BE2C (cell line): ENCODE measurements around the gene KCNJ10.

ENCODE experiments used
- DNase-seq: peaks from one replicate; pipeline ENCODE4 v3.0.0-alpha.2; 2020
- H3K27me3 ChIP-seq: fragments of 250-450 bp; sonication (Bioruptor Pico); 2 replicates; pipeline ENCODE4 v1.5.1; 2020; ENCODE audit warnings: mild to moderate bottlenecking
- H3K36me3 ChIP-seq: fragments of 250-450 bp; sonication (Bioruptor Pico); 2 replicates; pipeline ENCODE4 v1.5.1; 2020; ENCODE audit warnings: mild to moderate bottlenecking
- H3K4me1 ChIP-seq: fragments of 250-450 bp; sonication (Bioruptor Pico); 2 replicates; pipeline ENCODE4 v1.5.1; 2020
- H3K4me3 ChIP-seq: 2 replicates; pipeline ENCODE4 v1.5.1; 2011; ENCODE audit warnings: low read depth, low read length
- H3K9me3 ChIP-seq: fragments of 250-450 bp; sonication (Bioruptor Pico); 2 replicates; pipeline ENCODE4 v1.5.1; 2020
- TF ChIP-seq, protein P1 (sequence below): IDR thresholded peaks from 2 replicates; pipeline ENCODE4 v1.5.1; 2012; ENCODE audit warnings: mild to moderate bottlenecking, low read depth, low read length

KCNJ10 gene

DNA sequence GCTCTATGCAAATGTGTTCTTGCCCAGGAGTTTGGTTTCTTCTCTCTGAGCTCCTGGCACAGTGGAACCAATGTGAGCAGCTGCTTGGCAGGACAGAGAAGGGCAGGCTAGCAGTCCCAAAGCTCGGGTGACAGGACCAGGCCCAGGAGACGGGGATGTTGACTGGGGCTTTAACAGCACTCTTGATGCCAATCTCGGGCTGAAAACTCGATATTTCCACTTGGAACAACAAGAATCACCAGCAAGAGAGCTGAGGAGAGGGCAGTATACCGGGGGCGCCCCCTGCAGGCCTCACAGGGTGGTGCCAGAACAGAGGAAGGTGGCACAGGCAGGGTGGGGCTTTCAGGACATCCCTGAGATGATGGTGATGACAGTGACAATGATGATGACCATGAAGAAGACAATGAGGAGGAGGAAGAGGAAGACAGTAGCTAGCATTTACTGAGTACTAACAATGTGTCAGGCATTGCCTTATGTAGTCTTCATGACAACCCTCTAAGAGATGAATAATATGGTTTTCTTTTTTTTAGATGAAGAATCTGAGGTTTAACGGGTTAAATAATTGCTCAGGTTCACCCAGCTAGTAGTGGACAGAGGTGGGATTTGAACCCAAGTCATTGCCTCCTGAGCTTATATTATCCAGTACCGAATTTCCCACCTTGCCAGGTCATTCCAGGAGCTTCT is 8.7 kb upstream of the KCNJ10 start:
- no peaks in the 10 kb centered on the region for H3K36me3 ChIP-seq
- peaks cover 81% of the 10 kb centered on the region for H3K27me3 ChIP-seq
- no peaks in the 10 kb centered on the region for H3K4me1 ChIP-seq
- DNase-seq, result peak; percentile 59
- TF ChIP-seq, protein P1, sequence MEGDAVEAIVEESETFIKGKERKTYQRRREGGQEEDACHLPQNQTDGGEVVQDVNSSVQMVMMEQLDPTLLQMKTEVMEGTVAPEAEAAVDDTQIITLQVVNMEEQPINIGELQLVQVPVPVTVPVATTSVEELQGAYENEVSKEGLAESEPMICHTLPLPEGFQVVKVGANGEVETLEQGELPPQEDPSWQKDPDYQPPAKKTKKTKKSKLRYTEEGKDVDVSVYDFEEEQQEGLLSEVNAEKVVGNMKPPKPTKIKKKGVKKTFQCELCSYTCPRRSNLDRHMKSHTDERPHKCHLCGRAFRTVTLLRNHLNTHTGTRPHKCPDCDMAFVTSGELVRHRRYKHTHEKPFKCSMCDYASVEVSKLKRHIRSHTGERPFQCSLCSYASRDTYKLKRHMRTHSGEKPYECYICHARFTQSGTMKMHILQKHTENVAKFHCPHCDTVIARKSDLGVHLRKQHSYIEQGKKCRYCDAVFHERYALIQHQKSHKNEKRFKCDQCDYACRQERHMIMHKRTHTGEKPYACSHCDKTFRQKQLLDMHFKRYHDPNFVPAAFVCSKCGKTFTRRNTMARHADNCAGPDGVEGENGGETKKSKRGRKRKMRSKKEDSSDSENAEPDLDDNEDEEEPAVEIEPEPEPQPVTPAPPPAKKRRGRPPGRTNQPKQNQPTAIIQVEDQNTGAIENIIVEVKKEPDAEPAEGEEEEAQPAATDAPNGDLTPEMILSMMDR, result peak; percentile 90
- no peak overlapping the region for H3K4me3 ChIP-seq
- H3K9me3 ChIP-seq, result no peaks in the 10 kb centered on the region; the same call in 1 of the 2 replicates

DNA sequence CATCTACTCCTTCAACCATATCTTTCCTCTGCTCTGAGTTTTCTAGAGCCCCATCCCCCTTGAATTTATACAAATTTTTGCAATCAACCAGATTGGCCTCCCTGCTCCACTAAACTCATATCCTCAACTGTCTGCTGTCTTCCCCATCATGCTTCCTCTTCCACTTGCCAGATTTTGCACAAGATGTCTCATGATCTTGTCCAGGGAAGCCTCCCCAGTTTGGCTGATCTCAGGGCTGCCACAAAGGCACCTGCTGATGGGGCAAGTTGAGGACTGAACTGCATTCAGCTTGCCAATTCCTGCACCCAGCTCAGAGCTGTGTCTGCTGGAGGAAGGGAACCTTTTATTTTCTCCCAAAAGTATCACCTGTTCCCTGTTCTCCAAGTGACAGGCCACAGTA is 7.5 kb upstream of the KCNJ10 start:
- DNase-seq, result no peak

DNA sequence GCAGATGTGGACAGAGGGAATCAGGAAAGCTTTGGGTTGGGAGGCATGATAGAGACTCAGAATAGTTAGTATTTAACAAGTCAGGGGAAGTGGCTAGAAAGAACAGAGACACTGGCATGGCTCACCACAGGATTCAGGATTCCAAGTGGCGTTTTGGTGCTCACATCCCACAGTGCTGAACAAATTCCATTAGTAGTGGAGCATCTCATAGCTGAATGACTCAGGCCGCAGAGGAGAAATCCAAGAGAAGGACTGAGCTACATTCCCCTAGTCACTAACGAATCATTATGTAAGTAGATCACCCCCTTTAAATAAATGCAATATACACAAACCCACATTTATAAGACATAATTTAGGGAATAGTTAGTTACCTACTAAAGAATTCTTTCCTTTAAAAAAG is 6.3 kb upstream of the KCNJ10 start:
- H3K4me3 ChIP-seq, result no peak overlapping the region
- no peaks in the 10 kb centered on the region; the same call in 1 of the 2 replicates for H3K9me3 ChIP-seq
- no peak for DNase-seq
- H3K27me3 ChIP-seq, result peaks cover 71% of the 10 kb centered on the region
- H3K36me3 ChIP-seq, result no peaks in the 10 kb centered on the region
- TF ChIP-seq, protein P1, result no peak
- H3K4me1 ChIP-seq, result no peaks in the 10 kb centered on the region

More for the DNA sequence above, 7.5 kb upstream of the KCNJ10 start:
- peaks cover 71% of the 10 kb centered on the region for H3K27me3 ChIP-seq
- H3K4me1 ChIP-seq, result no peaks in the 10 kb centered on the region
- H3K4me3 ChIP-seq, result no peak overlapping the region
- no peaks in the 10 kb centered on the region for H3K36me3 ChIP-seq
- no peaks in the 10 kb centered on the region; the same call in 1 of the 2 replicates for H3K9me3 ChIP-seq
- TF ChIP-seq, protein P1, result no peak

DNA sequence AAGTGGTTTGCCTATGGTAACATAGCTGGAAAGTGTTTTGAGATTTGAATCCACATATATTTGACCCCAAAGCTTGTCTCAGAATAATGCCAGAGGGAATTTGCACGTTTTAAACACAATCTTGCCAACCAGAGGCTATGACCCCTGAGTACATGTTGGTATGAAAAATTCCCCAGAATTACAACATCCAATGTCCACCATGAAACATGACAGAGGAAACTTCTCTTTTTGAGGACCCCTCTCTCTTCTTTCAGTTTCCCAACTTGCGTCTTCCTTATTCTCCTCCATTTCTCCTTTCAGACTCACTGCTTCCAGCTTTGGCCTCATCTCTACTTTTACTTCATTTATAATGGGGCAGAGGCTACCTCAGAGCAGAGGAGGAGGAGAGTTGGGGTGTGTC is 5.9 kb upstream of the KCNJ10 start:
- TF ChIP-seq, protein P1, result no peak
- Histone ChIP-seq H3K4me3 (no peak overlapping the region), H3K9me3 (no peaks in the 10 kb centered on the region; the same call in 1 of the 2 replicates), H3K27me3 (peaks cover 68% of the 10 kb centered on the region), H3K36me3 (no peaks in the 10 kb centered on the region), H3K4me1 (no peaks in the 10 kb centered on the region)
- no peak for DNase-seq

DNA sequence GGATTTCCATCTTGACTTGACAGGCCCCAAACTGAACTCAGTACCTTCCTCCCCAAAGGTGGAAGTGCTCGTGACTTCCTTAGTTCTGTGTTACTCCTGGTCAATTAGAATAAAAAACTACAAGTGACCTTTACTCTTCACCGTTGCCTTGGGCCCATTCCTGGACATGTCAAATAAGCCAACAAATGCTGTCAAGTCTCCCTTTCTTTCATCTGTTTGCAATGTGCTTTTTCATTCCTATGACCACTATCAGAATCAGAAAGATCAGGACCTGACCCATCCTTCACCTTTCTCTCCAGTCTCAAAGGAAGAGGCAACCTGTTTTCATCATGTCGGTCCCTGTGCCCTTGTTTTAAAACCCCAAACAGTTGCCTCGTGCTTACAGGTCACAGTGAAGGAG is 4.9 kb upstream of the KCNJ10 start:
- Histone ChIP-seq H3K27me3 (peaks cover 58% of the 10 kb centered on the region), H3K9me3 (no peaks in the 10 kb centered on the region; the same call in 1 of the 2 replicates), H3K4me1 (peaks cover under 1% of the 10 kb centered on the region; the same call in 1 of the 2 replicates), H3K4me3 (no peak overlapping the region), H3K36me3 (no peaks in the 10 kb centered on the region)
- TF ChIP-seq, protein P1, result no peak
- DNase-seq, result no peak

DNA sequence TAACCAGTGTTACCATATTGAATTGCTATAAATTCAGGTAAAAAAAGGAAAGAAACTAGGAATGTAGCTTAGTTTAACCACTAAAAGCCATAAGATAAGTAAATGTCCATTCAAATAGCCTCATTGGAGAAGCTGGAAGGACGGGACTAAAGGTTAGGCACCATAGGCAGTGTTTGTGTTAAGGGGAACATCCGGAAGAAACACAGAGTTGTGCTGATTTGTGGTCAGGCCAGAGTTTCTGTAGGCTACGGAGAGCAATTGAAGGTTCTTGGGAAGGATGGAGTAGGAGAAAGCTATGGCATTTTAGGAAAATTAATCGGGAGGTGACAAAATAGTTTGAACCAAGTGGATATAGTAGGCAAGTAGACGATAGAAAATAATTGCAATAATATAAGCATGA is 1.3 kb upstream of the KCNJ10 start:
- peaks cover 3% of the 10 kb centered on the region; the same call in 1 of the 2 replicates for H3K4me1 ChIP-seq
- no peak for DNase-seq
- peaks cover 35% of the 10 kb centered on the region for H3K27me3 ChIP-seq

More for the DNA sequence above, 1.3 kb upstream of the KCNJ10 start:
- Histone ChIP-seq H3K4me3 (no peak overlapping the region), H3K36me3 (no peaks in the 10 kb centered on the region), H3K9me3 (no peaks in the 10 kb centered on the region; the same call in 1 of the 2 replicates)
- TF ChIP-seq, protein P1, result no peak
